WTC11 (cell line): ENCODE results near the gene ARMC7. TPM values are rescaled to one million over a fixed set of nuclear protein-coding genes. Genes with fewer than 3 reads are reported as not detected.

Experiments used
- ATAC-seq: fragments of 200-7000 bp; cut with Tn5 transposase; 2 replicates; pipeline ENCODE4 v1.10.0; 2021; ENCODE audit warnings: mild to moderate bottlenecking, moderate library complexity
- CTCF ChIA-PET: fragments of 300-600 bp; sonication (Branson Sonifier 250); formaldehyde crosslinking; loops from one replicate; lab custom pipeline; 2021; ENCODE audit warnings: antibody characterized with exemption; lab: Charles Lee
- POLR2A ChIA-PET: fragments of 350-600 bp; sonication (Branson Sonifier 250); formaldehyde crosslinking; loops from one replicate; lab custom pipeline; 2021; ENCODE audit warnings: antibody characterized with exemption; lab: Charles Lee
- DNase-seq: peaks from one replicate; pipeline ENCODE4 v3.0.0; 2021; ENCODE audit warnings: low spot score
- H3K27ac Mint-ChIP-seq: 2 replicates; pipeline ENCODE4 v1.8.0; 2021; ENCODE audit warnings: mixed read lengths
- H3K27me3 Mint-ChIP-seq: 2 replicates; pipeline ENCODE4 v1.8.0; 2021; ENCODE audit warnings: low read depth, mild to moderate bottlenecking, moderate library complexity, mixed read lengths
- H3K36me3 Mint-ChIP-seq: 2 replicates; pipeline ENCODE4 v1.8.0; 2021; ENCODE audit warnings: mixed read lengths
- H3K4me1 Mint-ChIP-seq: 2 replicates; pipeline ENCODE4 v1.8.0; 2022; ENCODE audit warnings: mixed read lengths
- H3K4me3 Mint-ChIP-seq: 2 replicates; pipeline ENCODE4 v1.8.0; 2021; ENCODE audit warnings: mild to moderate bottlenecking, moderate library complexity, mixed read lengths
- H3K9me3 Mint-ChIP-seq: 2 replicates; pipeline ENCODE4 v1.8.0; 2021; ENCODE audit warnings: mixed read lengths
- CBFB ChIP-seq: sonication (generic); formaldehyde crosslinking; IDR thresholded peaks from 2 replicates; pipeline ENCODE4 v1.8.1; 2022; ENCODE audit warnings: mild to moderate bottlenecking, low read depth, missing genetic modification reagents
- ELF4 ChIP-seq: sonication (generic); formaldehyde crosslinking; IDR thresholded peaks from 2 replicates; pipeline ENCODE4 v1.8.1; 2022; ENCODE audit warnings: low read depth, mild to moderate bottlenecking, moderate library complexity, missing genetic modification reagents
- EMX1 ChIP-seq: fragments of 250-450 bp; sonication (Bioruptor Pico); IDR thresholded peaks from 2 replicates; pipeline ENCODE4 v1.8.0; 2021; ENCODE audit warnings: mild to moderate bottlenecking
- ETV6 ChIP-seq: sonication (generic); formaldehyde crosslinking; IDR thresholded peaks from 2 replicates; pipeline ENCODE4 v1.8.1; 2022; ENCODE audit warnings: mild to moderate bottlenecking, missing genetic modification reagents
- GABPB1 ChIP-seq: sonication (generic); formaldehyde crosslinking; IDR thresholded peaks from 2 replicates; pipeline ENCODE4 v1.8.1; 2023; ENCODE audit warnings: mild to moderate bottlenecking, missing genetic modification reagents
- GTF2I ChIP-seq: fragments of 250-450 bp; sonication (Bioruptor Pico); conservative IDR thresholded peaks from 2 replicates; pipeline ENCODE4 v1.4.0; 2021; ENCODE audit warnings: mild to moderate bottlenecking
- JUN ChIP-seq: sonication (generic); formaldehyde crosslinking; IDR thresholded peaks from 2 replicates; pipeline ENCODE4 v1.8.0; 2023; ENCODE audit warnings: mild to moderate bottlenecking, missing genetic modification reagents
- NR2C2 ChIP-seq: sonication (generic); formaldehyde crosslinking; IDR thresholded peaks from 2 replicates; pipeline ENCODE4 v1.8.0; 2022; ENCODE audit warnings: mild to moderate bottlenecking, missing genetic modification reagents
- NR3C1 ChIP-seq: sonication (generic); formaldehyde crosslinking; conservative IDR thresholded peaks from 2 replicates; pipeline ENCODE4 v1.8.1; 2023; ENCODE audit warnings: low read depth, mild to moderate bottlenecking, missing genetic modification reagents
- ZBTB21 ChIP-seq: sonication (generic); formaldehyde crosslinking; IDR thresholded peaks from 2 replicates; pipeline ENCODE4 v1.8.1; 2023; ENCODE audit warnings: mild to moderate bottlenecking, missing genetic modification reagents, borderline replicate concordance
- ZNF232 ChIP-seq: sonication (generic); formaldehyde crosslinking; IDR thresholded peaks from 2 replicates; pipeline ENCODE4 v1.8.0; 2022; ENCODE audit warnings: mild to moderate bottlenecking, missing genetic modification reagents
- ZNF416 ChIP-seq: fragments of 250-450 bp; sonication (Bioruptor Pico); IDR thresholded peaks from 2 replicates; pipeline ENCODE4 v1.9.0; 2021; ENCODE audit warnings: mild to moderate bottlenecking, inconsistent platforms
- total RNA-seq: library from RNA; stranded (reverse); gene quantifications from 3 replicates; pipeline ENCODE4 v1.2.3, GENCODE V29; 2021
- TF ChIP-seq, protein P1 (sequence below): sonication (generic); formaldehyde crosslinking; IDR thresholded peaks from 2 replicates; pipeline ENCODE4 v1.8.0; 2022; ENCODE audit warnings: missing genetic modification reagents
- TF ChIP-seq, protein P2 (sequence below): sonication (generic); formaldehyde crosslinking; IDR thresholded peaks from 2 replicates; pipeline ENCODE4 v1.8.0; 2022; ENCODE audit warnings: mild to moderate bottlenecking, missing genetic modification reagents
- TF ChIP-seq, protein P3 (sequence below): sonication (generic); formaldehyde crosslinking; conservative IDR thresholded peaks from 2 replicates; pipeline ENCODE4 v1.8.1; 2022; ENCODE audit warnings: mild to moderate bottlenecking, missing genetic modification reagents
- TF ChIP-seq, protein P4 (sequence below): sonication (generic); formaldehyde crosslinking; IDR thresholded peaks from 2 replicates; pipeline ENCODE4 v1.8.1; 2023; ENCODE audit warnings: mild to moderate bottlenecking, missing genetic modification reagents
- TF ChIP-seq, protein P5 (sequence below): sonication (generic); formaldehyde crosslinking; IDR thresholded peaks from 2 replicates; pipeline ENCODE4 v1.8.0; 2023; ENCODE audit warnings: missing genetic modification reagents
- TF ChIP-seq, protein P6 (sequence below): fragments of 200-600 bp; IDR thresholded peaks from 2 replicates; pipeline ENCODE4 v1.8.0; 2022; ENCODE audit warnings: antibody characterized with exemption
- TF ChIP-seq, protein P7 (sequence below): sonication (generic); formaldehyde crosslinking; IDR thresholded peaks from 2 replicates; pipeline ENCODE4 v1.8.1; 2022; ENCODE audit warnings: low read depth, mild to moderate bottlenecking, moderate library complexity, missing genetic modification reagents, borderline replicate concordance
- TF ChIP-seq, protein P8 (sequence below): sonication (generic); formaldehyde crosslinking; IDR thresholded peaks from 2 replicates; pipeline ENCODE4 v1.8.0; 2023; ENCODE audit warnings: missing genetic modification reagents, mild to moderate bottlenecking, borderline replicate concordance

The ARMC7 gene
- total RNA-seq, 1 experiment from 2014 or later, result 13.2 TPM

DNA sequence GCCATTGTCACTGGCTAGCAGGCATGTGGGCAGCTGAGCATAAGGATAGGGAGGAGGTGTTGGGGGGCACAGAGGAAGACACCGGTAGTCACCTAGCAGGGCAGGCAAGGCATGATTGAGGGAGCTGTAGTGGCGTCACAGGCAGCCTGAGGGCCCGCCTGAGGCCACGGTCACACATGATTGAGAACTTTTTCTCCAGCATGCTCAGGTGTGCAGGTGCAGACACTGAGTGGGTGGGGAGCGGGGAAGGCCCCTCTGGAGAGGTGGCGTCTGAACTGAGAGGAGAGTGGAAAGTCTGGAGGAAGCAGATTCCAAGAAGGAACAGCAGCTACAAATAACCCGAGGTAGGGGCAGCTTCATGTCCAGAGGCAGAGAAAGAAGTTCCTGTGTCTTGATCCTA lies 10.9 kb upstream of the ARMC7 start:
- Mint-ChIP-seq H3K36me3 (peaks cover 32% of the 10 kb centered on the region), H3K9me3 (no peaks in the 10 kb centered on the region), H3K27me3 (no peaks in the 10 kb centered on the region), H3K4me3 (no peak overlapping the region), H3K27ac (peak overlapping the region; percentile 64; the same call in 1 of the 2 replicates), H3K4me1 (peaks cover 11% of the 10 kb centered on the region)
- ATAC-seq (no peak), DNase-seq (no peak)
- ChIA-PET CTCF (interaction anchor here (0.6 to 1.7 kb wide), 2 partner anchors 15 to 52 kb away, joined by 3 to 5 read pairs; no protein-coding TSS in a partner anchor), POLR2A (no interaction called here)
- TF ChIP-seq, protein P1, sequence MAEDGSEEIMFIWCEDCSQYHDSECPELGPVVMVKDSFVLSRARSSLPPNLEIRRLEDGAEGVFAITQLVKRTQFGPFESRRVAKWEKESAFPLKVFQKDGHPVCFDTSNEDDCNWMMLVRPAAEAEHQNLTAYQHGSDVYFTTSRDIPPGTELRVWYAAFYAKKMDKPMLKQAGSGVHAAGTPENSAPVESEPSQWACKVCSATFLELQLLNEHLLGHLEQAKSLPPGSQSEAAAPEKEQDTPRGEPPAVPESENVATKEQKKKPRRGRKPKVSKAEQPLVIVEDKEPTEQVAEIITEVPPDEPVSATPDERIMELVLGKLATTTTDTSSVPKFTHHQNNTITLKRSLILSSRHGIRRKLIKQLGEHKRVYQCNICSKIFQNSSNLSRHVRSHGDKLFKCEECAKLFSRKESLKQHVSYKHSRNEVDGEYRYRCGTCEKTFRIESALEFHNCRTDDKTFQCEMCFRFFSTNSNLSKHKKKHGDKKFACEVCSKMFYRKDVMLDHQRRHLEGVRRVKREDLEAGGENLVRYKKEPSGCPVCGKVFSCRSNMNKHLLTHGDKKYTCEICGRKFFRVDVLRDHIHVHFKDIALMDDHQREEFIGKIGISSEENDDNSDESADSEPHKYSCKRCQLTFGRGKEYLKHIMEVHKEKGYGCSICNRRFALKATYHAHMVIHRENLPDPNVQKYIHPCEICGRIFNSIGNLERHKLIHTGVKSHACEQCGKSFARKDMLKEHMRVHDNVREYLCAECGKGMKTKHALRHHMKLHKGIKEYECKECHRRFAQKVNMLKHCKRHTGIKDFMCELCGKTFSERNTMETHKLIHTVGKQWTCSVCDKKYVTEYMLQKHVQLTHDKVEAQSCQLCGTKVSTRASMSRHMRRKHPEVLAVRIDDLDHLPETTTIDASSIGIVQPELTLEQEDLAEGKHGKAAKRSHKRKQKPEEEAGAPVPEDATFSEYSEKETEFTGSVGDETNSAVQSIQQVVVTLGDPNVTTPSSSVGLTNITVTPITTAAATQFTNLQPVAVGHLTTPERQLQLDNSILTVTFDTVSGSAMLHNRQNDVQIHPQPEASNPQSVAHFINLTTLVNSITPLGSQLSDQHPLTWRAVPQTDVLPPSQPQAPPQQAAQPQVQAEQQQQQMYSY (CRISPR knock-in tag), result no peak
- TF ChIP-seq ZBTB21 (CRISPR knock-in tag) (no peak), GABPB1 (CRISPR knock-in tag) (no peak), EMX1 (no peak), ZNF232 (CRISPR knock-in tag) (no peak), ETV6 (CRISPR knock-in tag) (no peak), CBFB (CRISPR knock-in tag) (no peak), GTF2I (no peak), ELF4 (CRISPR knock-in tag) (no peak)
- TF ChIP-seq, protein P2, sequence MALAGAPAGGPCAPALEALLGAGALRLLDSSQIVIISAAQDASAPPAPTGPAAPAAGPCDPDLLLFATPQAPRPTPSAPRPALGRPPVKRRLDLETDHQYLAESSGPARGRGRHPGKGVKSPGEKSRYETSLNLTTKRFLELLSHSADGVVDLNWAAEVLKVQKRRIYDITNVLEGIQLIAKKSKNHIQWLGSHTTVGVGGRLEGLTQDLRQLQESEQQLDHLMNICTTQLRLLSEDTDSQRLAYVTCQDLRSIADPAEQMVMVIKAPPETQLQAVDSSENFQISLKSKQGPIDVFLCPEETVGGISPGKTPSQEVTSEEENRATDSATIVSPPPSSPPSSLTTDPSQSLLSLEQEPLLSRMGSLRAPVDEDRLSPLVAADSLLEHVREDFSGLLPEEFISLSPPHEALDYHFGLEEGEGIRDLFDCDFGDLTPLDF (CRISPR knock-in tag), result no peak

DNA sequence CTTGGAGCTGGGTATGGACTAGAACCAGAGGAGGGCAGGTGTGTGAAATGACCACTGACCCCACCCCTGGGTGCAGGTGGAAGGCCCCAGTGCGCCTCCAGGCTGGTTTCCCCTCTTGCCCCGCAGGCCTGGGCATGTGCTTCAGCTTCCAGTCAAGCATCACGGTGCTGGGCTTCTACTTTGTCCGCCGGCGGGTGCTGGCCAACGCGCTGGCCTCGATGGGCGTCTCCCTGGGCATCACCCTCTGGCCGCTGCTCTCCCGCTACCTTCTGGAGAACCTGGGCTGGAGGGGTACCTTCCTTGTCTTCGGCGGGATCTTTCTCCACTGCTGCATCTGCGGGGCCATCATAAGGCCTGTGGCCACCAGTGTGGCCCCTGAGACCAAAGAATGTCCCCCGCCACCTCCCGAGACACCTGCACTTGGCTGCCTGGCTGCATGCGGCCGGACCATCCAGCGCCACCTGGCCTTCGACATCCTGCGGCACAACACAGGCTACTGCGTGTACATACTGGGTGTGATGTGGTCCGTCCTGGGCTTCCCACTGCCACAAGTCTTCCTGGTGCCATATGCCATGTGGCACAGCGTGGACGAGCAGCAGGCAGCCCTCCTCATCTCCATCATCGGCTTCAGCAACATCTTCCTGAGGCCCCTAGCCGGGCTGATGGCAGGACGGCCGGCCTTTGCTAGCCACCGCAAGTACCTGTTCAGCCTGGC lies 9.7 kb upstream of the ARMC7 start:
- ChIA-PET CTCF (interaction anchor here (2.2 kb wide), 1 partner anchor 14 kb away, joined by 10 read pairs; no protein-coding TSS in a partner anchor), POLR2A (no interaction called here)
- H3K36me3 Mint-ChIP-seq, result peaks cover 34% of the 10 kb centered on the region
- DNase-seq (no peak), ATAC-seq (no peak)
- no peak overlapping the region for H3K4me3 Mint-ChIP-seq
- H3K9me3 Mint-ChIP-seq, result no peaks in the 10 kb centered on the region
- peaks cover 13% of the 10 kb centered on the region for H3K4me1 Mint-ChIP-seq
- H3K27me3 Mint-ChIP-seq, result no peaks in the 10 kb centered on the region
- H3K27ac Mint-ChIP-seq, result no peak overlapping the region
- TF ChIP-seq JUN (CRISPR knock-in tag) (no peak), ETV6 (CRISPR knock-in tag) (no peak), NR3C1 (CRISPR knock-in tag) (no peak), ZNF416 (CRISPR knock-in tag) (no peak), NR2C2 (CRISPR knock-in tag) (no peak)
- TF ChIP-seq, protein P3, sequence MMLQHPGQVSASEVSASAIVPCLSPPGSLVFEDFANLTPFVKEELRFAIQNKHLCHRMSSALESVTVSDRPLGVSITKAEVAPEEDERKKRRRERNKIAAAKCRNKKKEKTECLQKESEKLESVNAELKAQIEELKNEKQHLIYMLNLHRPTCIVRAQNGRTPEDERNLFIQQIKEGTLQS (CRISPR knock-in tag), result no peak
- TF ChIP-seq, protein P4, sequence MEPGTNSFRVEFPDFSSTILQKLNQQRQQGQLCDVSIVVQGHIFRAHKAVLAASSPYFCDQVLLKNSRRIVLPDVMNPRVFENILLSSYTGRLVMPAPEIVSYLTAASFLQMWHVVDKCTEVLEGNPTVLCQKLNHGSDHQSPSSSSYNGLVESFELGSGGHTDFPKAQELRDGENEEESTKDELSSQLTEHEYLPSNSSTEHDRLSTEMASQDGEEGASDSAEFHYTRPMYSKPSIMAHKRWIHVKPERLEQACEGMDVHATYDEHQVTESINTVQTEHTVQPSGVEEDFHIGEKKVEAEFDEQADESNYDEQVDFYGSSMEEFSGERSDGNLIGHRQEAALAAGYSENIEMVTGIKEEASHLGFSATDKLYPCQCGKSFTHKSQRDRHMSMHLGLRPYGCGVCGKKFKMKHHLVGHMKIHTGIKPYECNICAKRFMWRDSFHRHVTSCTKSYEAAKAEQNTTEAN, result no peak
- TF ChIP-seq, protein P5, sequence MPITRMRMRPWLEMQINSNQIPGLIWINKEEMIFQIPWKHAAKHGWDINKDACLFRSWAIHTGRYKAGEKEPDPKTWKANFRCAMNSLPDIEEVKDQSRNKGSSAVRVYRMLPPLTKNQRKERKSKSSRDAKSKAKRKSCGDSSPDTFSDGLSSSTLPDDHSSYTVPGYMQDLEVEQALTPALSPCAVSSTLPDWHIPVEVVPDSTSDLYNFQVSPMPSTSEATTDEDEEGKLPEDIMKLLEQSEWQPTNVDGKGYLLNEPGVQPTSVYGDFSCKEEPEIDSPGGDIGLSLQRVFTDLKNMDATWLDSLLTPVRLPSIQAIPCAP, result no peak
- TF ChIP-seq, protein P6, sequence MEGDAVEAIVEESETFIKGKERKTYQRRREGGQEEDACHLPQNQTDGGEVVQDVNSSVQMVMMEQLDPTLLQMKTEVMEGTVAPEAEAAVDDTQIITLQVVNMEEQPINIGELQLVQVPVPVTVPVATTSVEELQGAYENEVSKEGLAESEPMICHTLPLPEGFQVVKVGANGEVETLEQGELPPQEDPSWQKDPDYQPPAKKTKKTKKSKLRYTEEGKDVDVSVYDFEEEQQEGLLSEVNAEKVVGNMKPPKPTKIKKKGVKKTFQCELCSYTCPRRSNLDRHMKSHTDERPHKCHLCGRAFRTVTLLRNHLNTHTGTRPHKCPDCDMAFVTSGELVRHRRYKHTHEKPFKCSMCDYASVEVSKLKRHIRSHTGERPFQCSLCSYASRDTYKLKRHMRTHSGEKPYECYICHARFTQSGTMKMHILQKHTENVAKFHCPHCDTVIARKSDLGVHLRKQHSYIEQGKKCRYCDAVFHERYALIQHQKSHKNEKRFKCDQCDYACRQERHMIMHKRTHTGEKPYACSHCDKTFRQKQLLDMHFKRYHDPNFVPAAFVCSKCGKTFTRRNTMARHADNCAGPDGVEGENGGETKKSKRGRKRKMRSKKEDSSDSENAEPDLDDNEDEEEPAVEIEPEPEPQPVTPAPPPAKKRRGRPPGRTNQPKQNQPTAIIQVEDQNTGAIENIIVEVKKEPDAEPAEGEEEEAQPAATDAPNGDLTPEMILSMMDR, result no peak
- TF ChIP-seq, protein P7, sequence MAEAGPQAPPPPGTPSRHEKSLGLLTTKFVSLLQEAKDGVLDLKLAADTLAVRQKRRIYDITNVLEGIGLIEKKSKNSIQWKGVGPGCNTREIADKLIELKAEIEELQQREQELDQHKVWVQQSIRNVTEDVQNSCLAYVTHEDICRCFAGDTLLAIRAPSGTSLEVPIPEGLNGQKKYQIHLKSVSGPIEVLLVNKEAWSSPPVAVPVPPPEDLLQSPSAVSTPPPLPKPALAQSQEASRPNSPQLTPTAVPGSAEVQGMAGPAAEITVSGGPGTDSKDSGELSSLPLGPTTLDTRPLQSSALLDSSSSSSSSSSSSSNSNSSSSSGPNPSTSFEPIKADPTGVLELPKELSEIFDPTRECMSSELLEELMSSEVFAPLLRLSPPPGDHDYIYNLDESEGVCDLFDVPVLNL (CRISPR knock-in tag), result no peak
- TF ChIP-seq, protein P8, sequence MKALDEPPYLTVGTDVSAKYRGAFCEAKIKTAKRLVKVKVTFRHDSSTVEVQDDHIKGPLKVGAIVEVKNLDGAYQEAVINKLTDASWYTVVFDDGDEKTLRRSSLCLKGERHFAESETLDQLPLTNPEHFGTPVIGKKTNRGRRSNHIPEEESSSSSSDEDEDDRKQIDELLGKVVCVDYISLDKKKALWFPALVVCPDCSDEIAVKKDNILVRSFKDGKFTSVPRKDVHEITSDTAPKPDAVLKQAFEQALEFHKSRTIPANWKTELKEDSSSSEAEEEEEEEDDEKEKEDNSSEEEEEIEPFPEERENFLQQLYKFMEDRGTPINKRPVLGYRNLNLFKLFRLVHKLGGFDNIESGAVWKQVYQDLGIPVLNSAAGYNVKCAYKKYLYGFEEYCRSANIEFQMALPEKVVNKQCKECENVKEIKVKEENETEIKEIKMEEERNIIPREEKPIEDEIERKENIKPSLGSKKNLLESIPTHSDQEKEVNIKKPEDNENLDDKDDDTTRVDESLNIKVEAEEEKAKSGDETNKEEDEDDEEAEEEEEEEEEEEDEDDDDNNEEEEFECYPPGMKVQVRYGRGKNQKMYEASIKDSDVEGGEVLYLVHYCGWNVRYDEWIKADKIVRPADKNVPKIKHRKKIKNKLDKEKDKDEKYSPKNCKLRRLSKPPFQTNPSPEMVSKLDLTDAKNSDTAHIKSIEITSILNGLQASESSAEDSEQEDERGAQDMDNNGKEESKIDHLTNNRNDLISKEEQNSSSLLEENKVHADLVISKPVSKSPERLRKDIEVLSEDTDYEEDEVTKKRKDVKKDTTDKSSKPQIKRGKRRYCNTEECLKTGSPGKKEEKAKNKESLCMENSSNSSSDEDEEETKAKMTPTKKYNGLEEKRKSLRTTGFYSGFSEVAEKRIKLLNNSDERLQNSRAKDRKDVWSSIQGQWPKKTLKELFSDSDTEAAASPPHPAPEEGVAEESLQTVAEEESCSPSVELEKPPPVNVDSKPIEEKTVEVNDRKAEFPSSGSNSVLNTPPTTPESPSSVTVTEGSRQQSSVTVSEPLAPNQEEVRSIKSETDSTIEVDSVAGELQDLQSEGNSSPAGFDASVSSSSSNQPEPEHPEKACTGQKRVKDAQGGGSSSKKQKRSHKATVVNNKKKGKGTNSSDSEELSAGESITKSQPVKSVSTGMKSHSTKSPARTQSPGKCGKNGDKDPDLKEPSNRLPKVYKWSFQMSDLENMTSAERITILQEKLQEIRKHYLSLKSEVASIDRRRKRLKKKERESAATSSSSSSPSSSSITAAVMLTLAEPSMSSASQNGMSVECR, result no peak
